HG02852 (cell line): ENCODE results near the gene C16orf89.
A peak's percentile ranks its signal among the peaks of the same experiment; 100 is the strongest.
"Not testable (repeated sequence)": the region's sequence is repeated elsewhere in the genome, so short reads cannot be mapped to it uniquely, and the experiment has no call there.

Experiments
- ATAC-seq: cut with Tn5 transposase; IDR thresholded peaks from one replicate; pipeline ENCODE4 v1.9.1; 2021; ENCODE audit warnings: mild to moderate bottlenecking, moderate library complexity; ENCODE audit not compliant: unreplicated experiment

The C16orf89 gene

GRCh38 chr16:5062790-5063765, 2.7 kb downstream of the C16orf89 start:
- no peak for ATAC-seq

- peak; percentile 83 for ATAC-seq
Measured at GRCh38 chr16:5062051-5062450, 3.7 kb downstream of the C16orf89 start.

- no peak for ATAC-seq
Measured at GRCh38 chr16:5060073-5060641, 5.6 kb downstream of the C16orf89 start.

- ATAC-seq, result no peak
Measured at GRCh38 chr16:5059386-5060072, 6.2 kb downstream of the C16orf89 start.

GRCh38 chr16:5058476-5058875, 7.3 kb downstream of the C16orf89 start:
- no peak for ATAC-seq

- ATAC-seq, result peak; percentile 65
Measured at GRCh38 chr16:5056352-5056751, 9.4 kb downstream of the C16orf89 start.

- no peak for ATAC-seq
Measured at GRCh38 chr16:5054876-5055865, 10.6 kb downstream of the C16orf89 start.

- no peak for ATAC-seq
Measured at GRCh38 chr16:5046914-5047313, 18.8 kb downstream of the C16orf89 start.

- no peak for ATAC-seq
Measured at GRCh38 chr16:5045499-5046115, 20.1 kb downstream of the C16orf89 start.

GRCh38 chr16:5044581-5044980, 21.2 kb downstream of the C16orf89 start:
- not testable (repeated sequence) for ATAC-seq

- no peak for ATAC-seq
Measured at GRCh38 chr16:5044011-5044540, 21.7 kb downstream of the C16orf89 start.

- no peak for ATAC-seq
Measured at GRCh38 chr16:5042574-5043171, 23.1 kb downstream of the C16orf89 start.

GRCh38 chr16:5041600-5042133, 24.1 kb downstream of the C16orf89 start:
- peak; percentile 80 for ATAC-seq

- no peak for ATAC-seq
Measured at GRCh38 chr16:5040451-5040850, 25.3 kb downstream of the C16orf89 start.

GRCh38 chr16:5036228-5037156, 29.3 kb downstream of the C16orf89 start:
- no peak for ATAC-seq

- ATAC-seq, result no peak
Measured at GRCh38 chr16:5035909-5036227, 29.9 kb downstream of the C16orf89 start.

GRCh38 chr16:5034167-5034523, 31.6 kb downstream of the C16orf89 start:
- no peak for ATAC-seq
